HEK293 (cell line): Measurements from ENCODE around the gene SEMA3D.

Experiments used
- CTCF ChIA-PET: fragments of 350-600 bp; formaldehyde crosslinking; extraction: SDS; loops from one replicate; lab custom pipeline; 2021; ENCODE audit warnings: antibody characterized with exemption; lab: Yijun Ruan, JAX
- POLR2A ChIA-PET: fragments of 300-600 bp; formaldehyde crosslinking; extraction: SDS; loops from one replicate; lab custom pipeline; 2020; ENCODE audit warnings: antibody characterized with exemption, inconsistent platforms; lab: Yijun Ruan, JAX
- H3K27ac ChIP-seq: fragments of 200-500 bp; sonication (Bioruptor generic); 2 replicates; pipeline ENCODE4 v1.5.1; 2014; ENCODE audit warnings: low read depth, low read length, control low read depth, inconsistent platforms; ENCODE audit errors: extremely low read depth
- H3K36me3 ChIP-seq, 2 experiments: fragments of 200-500 bp in 1 of 2; sonication (Bioruptor generic) in 1 of 2; 1 replicate in 1 of 2; 2 replicates in 1 of 2; pipeline ENCODE4 v1.5.1; 2014 to 2017; ENCODE audit warnings: inconsistent platforms in 2 of 2, low read length in 2 of 2; ENCODE audit not compliant: control insufficient read depth in 2 of 2, insufficient read depth in 1 of 2
- H3K4me1 ChIP-seq: fragments of 200-500 bp; sonication (Bioruptor generic); 2 replicates; pipeline ENCODE4 v1.5.1; 2014; ENCODE audit warnings: mild to moderate bottlenecking, low read length, inconsistent platforms; ENCODE audit not compliant: control insufficient read depth, insufficient read depth
- H3K4me3 ChIP-seq: 2 replicates; pipeline ENCODE4 v1.5.1; 2011; ENCODE audit warnings: low read depth, mild to moderate bottlenecking, control low read depth, low read length, moderate library complexity
- H3K9me3 ChIP-seq: fragments of 200-500 bp; sonication (Bioruptor generic); 2 replicates; pipeline ENCODE4 v1.5.1; 2014; ENCODE audit warnings: low read depth, low read length, inconsistent platforms; ENCODE audit not compliant: control insufficient read depth, insufficient read depth
- BCL11A ChIP-seq: fragments of 450-650 bp; formaldehyde crosslinking; IDR thresholded peaks from 2 replicates; pipeline ENCODE4 v1.5.1; 2016; ENCODE audit warnings: low read depth, missing biosample characterization, missing genetic modification characterization
- IKZF3 ChIP-seq: fragments of 450-650 bp; IDR thresholded peaks from 2 replicates; pipeline ENCODE4 v1.5.0; 2018; ENCODE audit warnings: missing biosample characterization, mild to moderate bottlenecking, missing genetic modification characterization, moderate library complexity
- OVOL3 ChIP-seq: fragments of 450-650 bp; formaldehyde crosslinking; IDR thresholded peaks from 2 replicates; pipeline ENCODE4 v1.5.1; 2016; ENCODE audit warnings: missing biosample characterization, missing genetic modification characterization
- SP7 ChIP-seq: fragments of 450-650 bp; formaldehyde crosslinking; IDR thresholded peaks from 2 replicates; pipeline ENCODE4 v1.5.1; 2016; ENCODE audit warnings: missing biosample characterization, missing genetic modification characterization
- ZNF121 ChIP-seq: fragments of 450-650 bp; formaldehyde crosslinking; IDR thresholded peaks from 2 replicates; pipeline ENCODE4 v1.5.1; 2016; ENCODE audit warnings: missing biosample characterization, missing genetic modification characterization
- ZNF19 ChIP-seq: fragments of 450-650 bp; formaldehyde crosslinking; IDR thresholded peaks from 2 replicates; pipeline ENCODE4; 2016; ENCODE audit warnings: missing biosample characterization, missing genetic modification characterization, low read depth
- ZNF223 ChIP-seq: fragments of 450-650 bp; formaldehyde crosslinking; IDR thresholded peaks from 2 replicates; pipeline ENCODE4 v1.5.1; 2016; ENCODE audit warnings: missing biosample characterization, missing genetic modification characterization
- ZNF341 ChIP-seq: fragments of 450-650 bp; formaldehyde crosslinking; IDR thresholded peaks from 2 replicates; pipeline ENCODE4; 2016; ENCODE audit warnings: low read depth, missing biosample characterization, missing genetic modification characterization
- ZNF366 ChIP-seq: fragments of 450-650 bp; formaldehyde crosslinking; conservative IDR thresholded peaks from 2 replicates; pipeline ENCODE4 v1.5.1; 2016; ENCODE audit warnings: missing biosample characterization, missing genetic modification characterization
- ZNF423 ChIP-seq: fragments of 450-650 bp; formaldehyde crosslinking; IDR thresholded peaks from 2 replicates; pipeline ENCODE4 v1.5.1; 2016; ENCODE audit warnings: missing biosample characterization, missing genetic modification characterization
- ZNF529 ChIP-seq: fragments of 450-650 bp; formaldehyde crosslinking; IDR thresholded peaks from 2 replicates; pipeline ENCODE4 v1.5.1; 2017; ENCODE audit warnings: missing genetic modification characterization, missing biosample characterization; ENCODE audit not compliant: insufficient replicate concordance
- ZNF558 ChIP-seq: fragments of 450-650 bp; formaldehyde crosslinking; IDR thresholded peaks from 2 replicates; pipeline ENCODE4 v1.5.1; 2016; ENCODE audit warnings: missing biosample characterization, missing genetic modification characterization
- ZNF600 ChIP-seq: fragments of 450-650 bp; formaldehyde crosslinking; IDR thresholded peaks from 2 replicates; pipeline ENCODE4 v1.5.1; 2016; ENCODE audit warnings: missing biosample characterization, missing genetic modification characterization
- ZNF610 ChIP-seq: fragments of 450-650 bp; formaldehyde crosslinking; IDR thresholded peaks from 2 replicates; pipeline ENCODE4 v1.5.1; 2016; ENCODE audit warnings: missing biosample characterization, missing genetic modification characterization, borderline replicate concordance
- ZNF654 ChIP-seq: fragments of 450-650 bp; formaldehyde crosslinking; IDR thresholded peaks from 2 replicates; pipeline ENCODE4 v1.5.1; 2016; ENCODE audit warnings: low read depth, missing biosample characterization, missing genetic modification characterization
- ZNF776 ChIP-seq: fragments of 450-650 bp; formaldehyde crosslinking; IDR thresholded peaks from 2 replicates; pipeline ENCODE4 v1.5.0; 2017; ENCODE audit warnings: missing biosample characterization, missing genetic modification characterization, borderline replicate concordance
- TF ChIP-seq, protein P1 (sequence below): IDR thresholded peaks from 2 replicates; pipeline ENCODE4 v1.6.1; 2011; ENCODE audit warnings: mild to moderate bottlenecking, low read depth, low read length, borderline replicate concordance
- TF ChIP-seq, protein P2 (sequence below): fragments of 450-650 bp; formaldehyde crosslinking; IDR thresholded peaks from 2 replicates; pipeline ENCODE4 v1.5.1; 2016; ENCODE audit warnings: missing biosample characterization, missing genetic modification characterization, borderline replicate concordance
- TF ChIP-seq, protein P3 (sequence below): fragments of 450-650 bp; formaldehyde crosslinking; IDR thresholded peaks from 2 replicates; pipeline ENCODE4 v1.5.1; 2016; ENCODE audit warnings: missing biosample characterization, missing genetic modification characterization
- TF ChIP-seq, protein P4 (sequence below): fragments of 450-650 bp; formaldehyde crosslinking; IDR thresholded peaks from 2 replicates; pipeline ENCODE4 v1.5.1; 2016; ENCODE audit warnings: missing biosample characterization, missing genetic modification characterization, borderline replicate concordance
- TF ChIP-seq, protein P5 (sequence below): fragments of 450-650 bp; formaldehyde crosslinking; IDR thresholded peaks from 2 replicates; pipeline ENCODE4 v1.5.1; 2016; ENCODE audit warnings: missing biosample characterization, missing genetic modification characterization

The SEMA3D gene

DNA sequence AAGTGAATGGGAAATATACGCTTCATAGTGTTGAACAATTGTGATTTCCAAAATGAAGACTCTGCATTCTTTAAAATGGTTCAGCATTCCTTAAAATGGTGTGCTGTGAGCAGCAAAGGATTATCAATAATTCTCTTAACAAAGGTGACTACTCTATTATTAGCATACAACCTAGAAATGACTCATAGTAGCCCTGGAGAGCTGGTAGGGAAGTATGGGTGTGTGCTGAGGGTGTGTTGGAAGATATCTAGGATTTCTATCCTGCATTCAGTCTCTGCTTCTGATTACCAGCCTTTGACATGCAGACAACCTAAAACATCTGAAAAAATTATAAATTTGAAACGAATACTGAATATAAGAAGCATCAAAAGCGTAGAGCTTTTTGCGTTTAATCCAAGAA lies 72.5 kb downstream of the SEMA3D start:
- no peak overlapping the region for H3K4me3 ChIP-seq
- H3K27ac ChIP-seq = no peak overlapping the region
- ChIA-PET CTCF (interaction anchor here (0.6 kb wide), 1 partner anchor 222 kb away, joined by 3 read pairs; no protein-coding TSS in a partner anchor), POLR2A (no interaction called here)
- TF ChIP-seq BCL11A (tag by site-specific recombination) = no peak
- no peak for TF ChIP-seq ZNF366
- TF ChIP-seq, protein P1, sequence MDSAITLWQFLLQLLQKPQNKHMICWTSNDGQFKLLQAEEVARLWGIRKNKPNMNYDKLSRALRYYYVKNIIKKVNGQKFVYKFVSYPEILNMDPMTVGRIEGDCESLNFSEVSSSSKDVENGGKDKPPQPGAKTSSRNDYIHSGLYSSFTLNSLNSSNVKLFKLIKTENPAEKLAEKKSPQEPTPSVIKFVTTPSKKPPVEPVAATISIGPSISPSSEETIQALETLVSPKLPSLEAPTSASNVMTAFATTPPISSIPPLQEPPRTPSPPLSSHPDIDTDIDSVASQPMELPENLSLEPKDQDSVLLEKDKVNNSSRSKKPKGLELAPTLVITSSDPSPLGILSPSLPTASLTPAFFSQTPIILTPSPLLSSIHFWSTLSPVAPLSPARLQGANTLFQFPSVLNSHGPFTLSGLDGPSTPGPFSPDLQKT = no peak
- TF ChIP-seq IKZF3 (tag by site-specific recombination) = no peak
- TF ChIP-seq ZNF610 = no peak
- TF ChIP-seq, protein P2, sequence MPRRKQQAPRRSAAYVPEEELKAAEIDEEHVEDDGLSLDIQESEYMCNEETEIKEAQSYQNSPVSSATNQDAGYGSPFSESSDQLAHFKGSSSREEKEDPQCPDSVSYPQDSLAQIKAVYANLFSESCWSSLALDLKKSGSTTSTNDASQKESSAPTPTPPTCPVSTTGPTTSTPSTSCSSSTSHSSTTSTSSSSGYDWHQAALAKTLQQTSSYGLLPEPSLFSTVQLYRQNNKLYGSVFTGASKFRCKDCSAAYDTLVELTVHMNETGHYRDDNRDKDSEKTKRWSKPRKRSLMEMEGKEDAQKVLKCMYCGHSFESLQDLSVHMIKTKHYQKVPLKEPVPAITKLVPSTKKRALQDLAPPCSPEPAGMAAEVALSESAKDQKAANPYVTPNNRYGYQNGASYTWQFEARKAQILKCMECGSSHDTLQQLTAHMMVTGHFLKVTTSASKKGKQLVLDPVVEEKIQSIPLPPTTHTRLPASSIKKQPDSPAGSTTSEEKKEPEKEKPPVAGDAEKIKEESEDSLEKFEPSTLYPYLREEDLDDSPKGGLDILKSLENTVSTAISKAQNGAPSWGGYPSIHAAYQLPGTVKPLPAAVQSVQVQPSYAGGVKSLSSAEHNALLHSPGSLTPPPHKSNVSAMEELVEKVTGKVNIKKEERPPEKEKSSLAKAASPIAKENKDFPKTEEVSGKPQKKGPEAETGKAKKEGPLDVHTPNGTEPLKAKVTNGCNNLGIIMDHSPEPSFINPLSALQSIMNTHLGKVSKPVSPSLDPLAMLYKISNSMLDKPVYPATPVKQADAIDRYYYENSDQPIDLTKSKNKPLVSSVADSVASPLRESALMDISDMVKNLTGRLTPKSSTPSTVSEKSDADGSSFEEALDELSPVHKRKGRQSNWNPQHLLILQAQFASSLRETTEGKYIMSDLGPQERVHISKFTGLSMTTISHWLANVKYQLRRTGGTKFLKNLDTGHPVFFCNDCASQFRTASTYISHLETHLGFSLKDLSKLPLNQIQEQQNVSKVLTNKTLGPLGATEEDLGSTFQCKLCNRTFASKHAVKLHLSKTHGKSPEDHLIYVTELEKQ = no peak
- no peaks in the 10 kb centered on the region for H3K9me3 ChIP-seq
- H3K36me3 ChIP-seq = no peaks in the 10 kb centered on the region
- H3K4me1 ChIP-seq = no peaks in the 10 kb centered on the region

DNA sequence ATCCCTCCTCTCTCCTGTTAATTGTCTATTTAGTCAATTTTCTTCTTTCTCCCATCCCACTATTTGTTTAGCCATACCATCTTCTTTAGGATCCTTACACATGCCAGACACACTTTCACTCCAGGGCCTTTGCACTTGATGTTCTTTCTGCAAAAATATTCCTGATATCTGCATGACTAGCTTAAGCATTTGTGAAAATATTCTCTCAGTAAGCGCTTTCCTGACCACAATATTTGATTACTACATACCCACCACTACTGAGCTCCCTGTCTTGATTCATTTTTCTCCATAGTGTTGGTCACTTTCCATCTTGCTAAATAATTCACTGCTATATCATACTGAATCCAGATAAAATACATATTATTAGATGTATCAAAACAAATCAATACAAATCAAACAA lies 75.1 kb downstream of the SEMA3D start:
- Histone ChIP-seq H3K9me3 (no peaks in the 10 kb centered on the region), H3K36me3 (no peaks in the 10 kb centered on the region), H3K4me3 (no peak overlapping the region), H3K4me1 (no peaks in the 10 kb centered on the region), H3K27ac (no peak overlapping the region)
- ChIA-PET CTCF (interaction anchor here (1.3 kb wide), 1 partner anchor 443 kb away, joined by 3 read pairs; no protein-coding TSS in a partner anchor), POLR2A (no interaction called here)
- TF ChIP-seq ZNF121 (tag by site-specific recombination) (no peak), IKZF3 (tag by site-specific recombination) (no peak), ZNF776 (no peak), ZNF529 (tag by site-specific recombination) (no peak), ZNF423 (tag by site-specific recombination) (no peak), ZNF341 (tag by site-specific recombination) (no peak), OVOL3 (tag by site-specific recombination) (no peak), ZNF223 (no peak), ZNF558 (tag by site-specific recombination) (no peak), ZNF19 (tag by site-specific recombination) (no peak), ZNF600 (tag by site-specific recombination) (no peak), SP7 (tag by site-specific recombination) (no peak), ZNF654 (tag by site-specific recombination) (no peak)
- TF ChIP-seq, protein P3, sequence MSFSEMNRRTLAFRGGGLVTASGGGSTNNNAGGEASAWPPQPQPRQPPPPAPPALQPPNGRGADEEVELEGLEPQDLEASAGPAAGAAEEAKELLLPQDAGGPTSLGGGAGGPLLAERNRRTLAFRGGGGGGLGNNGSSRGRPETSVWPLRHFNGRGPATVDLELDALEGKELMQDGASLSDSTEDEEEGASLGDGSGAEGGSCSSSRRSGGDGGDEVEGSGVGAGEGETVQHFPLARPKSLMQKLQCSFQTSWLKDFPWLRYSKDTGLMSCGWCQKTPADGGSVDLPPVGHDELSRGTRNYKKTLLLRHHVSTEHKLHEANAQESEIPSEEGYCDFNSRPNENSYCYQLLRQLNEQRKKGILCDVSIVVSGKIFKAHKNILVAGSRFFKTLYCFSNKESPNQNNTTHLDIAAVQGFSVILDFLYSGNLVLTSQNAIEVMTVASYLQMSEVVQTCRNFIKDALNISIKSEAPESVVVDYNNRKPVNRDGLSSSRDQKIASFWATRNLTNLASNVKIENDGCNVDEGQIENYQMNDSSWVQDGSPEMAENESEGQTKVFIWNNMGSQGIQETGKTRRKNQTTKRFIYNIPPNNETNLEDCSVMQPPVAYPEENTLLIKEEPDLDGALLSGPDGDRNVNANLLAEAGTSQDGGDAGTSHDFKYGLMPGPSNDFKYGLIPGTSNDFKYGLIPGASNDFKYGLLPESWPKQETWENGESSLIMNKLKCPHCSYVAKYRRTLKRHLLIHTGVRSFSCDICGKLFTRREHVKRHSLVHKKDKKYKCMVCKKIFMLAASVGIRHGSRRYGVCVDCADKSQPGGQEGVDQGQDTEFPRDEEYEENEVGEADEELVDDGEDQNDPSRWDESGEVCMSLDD (tag by site-specific recombination) = no peak
- TF ChIP-seq, protein P4, sequence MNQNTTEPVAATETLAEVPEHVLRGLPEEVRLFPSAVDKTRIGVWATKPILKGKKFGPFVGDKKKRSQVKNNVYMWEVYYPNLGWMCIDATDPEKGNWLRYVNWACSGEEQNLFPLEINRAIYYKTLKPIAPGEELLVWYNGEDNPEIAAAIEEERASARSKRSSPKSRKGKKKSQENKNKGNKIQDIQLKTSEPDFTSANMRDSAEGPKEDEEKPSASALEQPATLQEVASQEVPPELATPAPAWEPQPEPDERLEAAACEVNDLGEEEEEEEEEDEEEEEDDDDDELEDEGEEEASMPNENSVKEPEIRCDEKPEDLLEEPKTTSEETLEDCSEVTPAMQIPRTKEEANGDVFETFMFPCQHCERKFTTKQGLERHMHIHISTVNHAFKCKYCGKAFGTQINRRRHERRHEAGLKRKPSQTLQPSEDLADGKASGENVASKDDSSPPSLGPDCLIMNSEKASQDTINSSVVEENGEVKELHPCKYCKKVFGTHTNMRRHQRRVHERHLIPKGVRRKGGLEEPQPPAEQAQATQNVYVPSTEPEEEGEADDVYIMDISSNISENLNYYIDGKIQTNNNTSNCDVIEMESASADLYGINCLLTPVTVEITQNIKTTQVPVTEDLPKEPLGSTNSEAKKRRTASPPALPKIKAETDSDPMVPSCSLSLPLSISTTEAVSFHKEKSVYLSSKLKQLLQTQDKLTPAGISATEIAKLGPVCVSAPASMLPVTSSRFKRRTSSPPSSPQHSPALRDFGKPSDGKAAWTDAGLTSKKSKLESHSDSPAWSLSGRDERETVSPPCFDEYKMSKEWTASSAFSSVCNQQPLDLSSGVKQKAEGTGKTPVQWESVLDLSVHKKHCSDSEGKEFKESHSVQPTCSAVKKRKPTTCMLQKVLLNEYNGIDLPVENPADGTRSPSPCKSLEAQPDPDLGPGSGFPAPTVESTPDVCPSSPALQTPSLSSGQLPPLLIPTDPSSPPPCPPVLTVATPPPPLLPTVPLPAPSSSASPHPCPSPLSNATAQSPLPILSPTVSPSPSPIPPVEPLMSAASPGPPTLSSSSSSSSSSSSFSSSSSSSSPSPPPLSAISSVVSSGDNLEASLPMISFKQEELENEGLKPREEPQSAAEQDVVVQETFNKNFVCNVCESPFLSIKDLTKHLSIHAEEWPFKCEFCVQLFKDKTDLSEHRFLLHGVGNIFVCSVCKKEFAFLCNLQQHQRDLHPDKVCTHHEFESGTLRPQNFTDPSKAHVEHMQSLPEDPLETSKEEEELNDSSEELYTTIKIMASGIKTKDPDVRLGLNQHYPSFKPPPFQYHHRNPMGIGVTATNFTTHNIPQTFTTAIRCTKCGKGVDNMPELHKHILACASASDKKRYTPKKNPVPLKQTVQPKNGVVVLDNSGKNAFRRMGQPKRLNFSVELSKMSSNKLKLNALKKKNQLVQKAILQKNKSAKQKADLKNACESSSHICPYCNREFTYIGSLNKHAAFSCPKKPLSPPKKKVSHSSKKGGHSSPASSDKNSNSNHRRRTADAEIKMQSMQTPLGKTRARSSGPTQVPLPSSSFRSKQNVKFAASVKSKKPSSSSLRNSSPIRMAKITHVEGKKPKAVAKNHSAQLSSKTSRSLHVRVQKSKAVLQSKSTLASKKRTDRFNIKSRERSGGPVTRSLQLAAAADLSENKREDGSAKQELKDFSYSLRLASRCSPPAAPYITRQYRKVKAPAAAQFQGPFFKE (tag by site-specific recombination) = no peak
- TF ChIP-seq, protein P5, sequence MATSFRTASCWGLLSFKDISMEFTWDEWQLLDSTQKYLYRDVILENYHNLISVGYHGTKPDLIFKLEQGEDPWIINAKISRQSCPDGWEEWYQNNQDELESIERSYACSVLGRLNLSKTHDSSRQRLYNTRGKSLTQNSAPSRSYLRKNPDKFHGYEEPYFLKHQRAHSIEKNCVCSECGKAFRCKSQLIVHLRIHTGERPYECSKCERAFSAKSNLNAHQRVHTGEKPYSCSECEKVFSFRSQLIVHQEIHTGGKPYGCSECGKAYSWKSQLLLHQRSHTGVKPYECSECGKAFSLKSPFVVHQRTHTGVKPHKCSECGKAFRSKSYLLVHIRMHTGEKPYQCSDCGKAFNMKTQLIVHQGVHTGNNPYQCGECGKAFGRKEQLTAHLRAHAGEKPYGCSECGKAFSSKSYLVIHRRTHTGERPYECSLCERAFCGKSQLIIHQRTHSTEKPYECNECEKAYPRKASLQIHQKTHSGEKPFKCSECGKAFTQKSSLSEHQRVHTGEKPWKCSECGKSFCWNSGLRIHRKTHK (tag by site-specific recombination) = no peak
